ENCODE data around the gene CCDC183. TPM values are rescaled to one million over a fixed set of nuclear protein-coding genes. Genes with fewer than 3 reads are reported as not detected.
"Not testable (repeated sequence)": the region's sequence is repeated elsewhere in the genome, so short reads cannot be mapped to it uniquely, and the experiment has no call there.

CCDC183 gene
- total RNA-seq, 1 donor from 2014 or later = 0.75 TPM

- DNase-seq (ENCODE audit: low spot score) (peak; percentile 71), ATAC-seq (peak; percentile 60)
Observed at GRCh38 chr9:136799079-136799853, 3.1 kb downstream of the CCDC183 start.

DNA sequence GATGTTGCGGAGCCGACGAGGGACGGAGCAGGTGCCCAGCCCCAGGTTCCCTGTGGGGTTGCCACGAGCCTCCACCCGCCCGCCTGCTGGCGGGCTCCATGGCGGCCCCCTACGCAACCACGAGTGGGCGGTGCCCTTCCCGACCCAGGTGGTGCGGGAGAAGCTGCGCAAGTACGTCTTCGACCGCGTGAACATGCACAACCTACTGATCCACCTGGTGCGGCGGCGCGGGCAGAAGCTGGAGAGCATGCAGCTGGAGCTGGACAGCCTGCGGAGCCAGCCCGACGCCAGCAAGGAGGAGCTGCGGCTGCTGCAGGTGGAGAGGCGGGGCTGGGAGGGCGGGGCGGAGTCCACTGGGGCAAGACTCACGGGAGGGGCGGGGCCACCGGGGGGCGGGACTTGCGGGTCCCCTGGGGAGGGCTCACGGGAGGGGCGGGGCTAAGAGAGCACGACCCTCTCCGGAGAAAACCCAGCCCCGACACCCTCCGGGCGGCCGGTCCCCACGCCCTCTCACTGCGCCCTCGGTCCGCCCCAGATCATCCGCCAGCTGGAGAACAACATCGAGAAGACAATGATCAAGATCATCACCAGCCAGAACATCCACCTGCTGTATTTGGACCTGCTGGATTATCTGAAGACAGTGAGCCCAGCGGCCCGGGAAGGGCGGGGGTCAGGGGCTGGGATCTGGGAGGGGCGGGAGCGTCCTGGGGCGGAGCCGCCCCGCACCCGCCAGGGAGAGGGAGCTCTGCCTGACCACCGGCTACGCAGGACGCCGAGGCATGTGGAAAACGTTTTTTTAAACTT is 3.9 kb downstream of the CCDC183 start:
- DNase-seq (ENCODE audit: low spot score) (peak; percentile 92), ATAC-seq (peak; percentile 84)

DNA sequence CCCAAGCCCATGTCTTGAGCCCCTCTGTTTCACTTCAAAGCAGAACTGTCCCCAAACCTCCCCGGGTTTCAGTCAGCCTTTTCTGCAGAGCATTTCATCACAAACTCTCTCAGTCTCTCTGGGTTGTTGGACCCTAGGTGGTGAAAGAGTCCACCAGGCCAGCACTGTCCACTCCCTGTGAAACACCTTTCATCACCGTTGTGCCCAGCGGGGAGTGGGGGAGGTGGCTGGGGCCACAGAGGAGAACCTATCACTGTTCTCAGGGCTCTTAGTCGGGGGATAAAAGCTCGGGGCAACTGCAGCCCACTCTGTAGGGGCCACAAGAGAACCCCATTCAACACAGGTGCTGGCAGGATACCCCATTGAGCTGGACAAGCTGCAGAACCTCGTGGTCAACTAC is 6.2 kb downstream of the CCDC183 start:
- no peak for ATAC-seq

DNA sequence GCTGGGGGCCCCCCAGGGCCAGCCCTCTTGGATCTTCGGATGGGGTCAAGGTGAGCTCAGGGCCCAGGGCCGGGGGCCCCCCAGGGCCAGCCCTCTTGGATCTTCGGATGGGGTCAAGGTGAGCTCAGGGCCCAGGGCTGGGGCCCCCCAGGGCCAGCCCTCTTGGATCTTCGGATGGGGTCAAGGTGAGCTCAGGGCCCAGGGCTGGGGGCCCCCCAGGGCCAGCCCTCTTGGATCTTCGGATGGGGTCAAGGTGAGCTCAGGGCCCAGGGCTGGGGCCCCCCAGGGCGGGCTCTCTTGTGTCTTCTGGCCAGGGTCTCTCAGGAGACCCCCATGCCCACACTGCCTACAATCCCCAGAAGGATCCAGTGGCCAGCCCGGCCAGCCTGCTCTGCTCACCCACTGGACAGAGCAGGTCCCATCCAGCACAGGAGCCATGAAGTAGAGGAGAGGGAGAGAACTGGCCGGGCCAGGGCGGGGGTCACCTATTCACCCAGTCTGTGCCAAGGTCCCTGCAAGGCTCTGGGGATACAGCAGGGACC is 6.9 kb downstream of the CCDC183 start:
- DNase-seq (ENCODE audit: low spot score); ATAC-seq: not testable (repeated sequence)

More for the DNA sequence above, 6.2 kb downstream of the CCDC183 start:
- DNase-seq (ENCODE audit: low spot score) = no peak

DNA sequence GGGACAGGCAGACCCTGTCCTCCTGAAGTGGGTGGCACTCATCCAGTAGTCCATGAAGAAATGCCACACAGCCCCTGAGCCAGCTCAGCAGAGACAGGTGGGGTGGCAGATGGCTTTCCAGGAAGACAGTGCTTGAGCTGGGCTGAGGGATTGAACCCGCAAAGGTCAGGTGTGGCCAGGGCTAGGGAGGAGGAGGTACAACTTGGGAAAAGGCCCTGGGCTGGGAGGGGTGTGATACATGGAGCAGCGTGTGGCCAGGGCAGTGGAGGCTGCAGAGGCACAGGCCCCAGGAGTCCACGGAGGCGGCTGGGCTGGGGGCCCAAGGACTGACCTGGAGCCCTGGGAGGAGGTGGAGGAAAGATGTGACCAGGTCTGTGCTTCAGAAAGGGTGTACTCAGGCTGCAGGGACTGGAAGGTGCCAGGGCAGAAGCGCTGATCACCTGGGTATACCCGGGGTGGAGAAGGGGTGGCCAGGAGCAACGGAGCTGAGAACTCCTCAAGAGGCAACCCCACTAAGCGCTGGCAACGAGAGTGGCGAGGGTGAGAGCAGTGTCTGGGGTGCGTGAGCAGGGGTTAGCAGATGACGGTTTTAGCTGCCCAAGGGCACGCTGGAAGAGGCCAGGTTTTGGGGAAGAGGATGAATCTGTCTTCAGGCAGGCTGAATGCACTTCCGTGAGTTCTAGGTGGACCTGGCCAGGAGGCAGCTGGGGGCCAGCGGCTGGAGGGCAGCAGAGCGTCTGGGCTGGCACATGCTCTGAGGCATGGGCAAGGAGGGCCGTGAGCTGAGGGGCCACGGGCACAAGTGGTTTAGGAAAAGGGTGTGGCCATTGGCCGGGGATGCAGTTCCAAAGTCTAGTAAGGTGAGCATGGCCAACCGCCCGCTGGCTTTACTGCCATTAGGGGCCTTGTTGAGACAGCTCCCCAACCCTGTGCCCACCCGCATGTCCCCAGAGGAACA is 7.7 kb downstream of the CCDC183 start:
- no peak for DNase-seq (ENCODE audit: low spot score)

GRCh38 chr9:136804509-136805206 is 8.5 kb downstream of the CCDC183 start:
- ATAC-seq (no peak), DNase-seq (ENCODE audit: low spot score) (peak; percentile 58)

More for the DNA sequence above, 7.7 kb downstream of the CCDC183 start:
- ATAC-seq = no peak

GRCh38 chr9:136805207-136805740 is 9.1 kb downstream of the CCDC183 start:
- ATAC-seq = no peak
- DNase-seq (ENCODE audit: low spot score) = no peak

GRCh38 chr9:136806067-136806466 is 9.9 kb downstream of the CCDC183 start:
- ATAC-seq = no peak

DNA sequence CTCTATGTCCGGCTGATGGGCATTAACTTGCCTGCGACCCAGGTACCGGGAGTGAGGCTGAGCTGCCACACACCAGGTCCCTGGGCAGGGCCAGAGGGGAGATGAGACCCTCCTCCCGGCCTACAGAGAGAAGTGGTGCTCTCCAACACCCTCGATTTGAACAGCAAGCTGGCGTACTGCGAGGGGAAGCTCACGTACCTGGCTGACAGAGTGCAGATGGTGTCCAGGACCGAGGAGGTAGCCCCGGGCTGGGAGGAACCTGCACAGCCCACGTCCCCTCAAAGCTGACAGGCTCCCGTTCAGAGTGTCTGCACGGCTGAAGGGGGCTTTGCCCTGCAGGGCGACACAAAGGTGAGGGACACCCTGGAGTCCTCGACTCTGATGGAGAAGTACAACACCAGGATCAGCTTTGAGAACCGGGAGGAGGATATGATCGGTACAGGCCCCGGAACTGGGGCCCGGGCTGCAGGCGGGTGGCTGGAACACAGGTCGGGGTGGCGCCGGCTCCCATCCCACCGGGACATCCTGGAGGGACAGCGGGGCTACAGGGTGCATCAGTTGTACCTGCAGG is 10.6 kb downstream of the CCDC183 start:
- no peak for ATAC-seq
- DNase-seq (ENCODE audit: low spot score) = peak; percentile 46

More at GRCh38 chr9:136806067-136806466, 9.9 kb downstream of the CCDC183 start:
- no peak for DNase-seq (ENCODE audit: low spot score)

- DNase-seq (ENCODE audit: low spot score) = peak; percentile 85
- peak; percentile 85 for ATAC-seq
Observed at GRCh38 chr9:136807281-136808074, 11.3 kb downstream of the CCDC183 start, which contains the start of gene RABL6. Gene RABL6, plus strand, starts transcription at chr9:136807948. Its CDS starts 249 bp downstream, at chr9:136808197.

GRCh38 chr9:136808075-136808805 is 12.1 kb downstream of the CCDC183 start:
- ATAC-seq = peak; percentile 40
- DNase-seq (ENCODE audit: low spot score) = peak; percentile 66

DNA sequence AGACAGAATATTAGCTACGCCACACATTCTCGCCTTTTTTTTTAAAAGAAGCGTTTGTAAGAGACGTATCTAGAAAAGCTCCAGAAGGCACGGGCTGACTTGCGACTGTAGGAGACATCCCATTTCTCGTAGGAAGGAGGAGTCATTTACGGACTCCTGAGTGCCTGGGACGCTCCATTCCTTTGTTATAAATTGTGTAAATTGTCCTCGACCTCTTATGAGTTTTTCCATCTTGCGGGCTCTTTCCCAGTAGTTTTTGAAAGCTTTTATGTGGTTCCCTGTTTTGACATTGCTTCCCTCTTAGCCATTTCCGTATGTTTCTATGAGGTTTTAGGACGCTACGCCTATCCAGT is 12.6 kb downstream of the CCDC183 start:
- no peak for ATAC-seq
- no peak for DNase-seq (ENCODE audit: low spot score)

- ATAC-seq (no peak), DNase-seq (ENCODE audit: low spot score) (no peak)
Observed at GRCh38 chr9:136814725-136815421, 18.7 kb downstream of the CCDC183 start.

GRCh38 chr9:136815422-136815782 is 19.3 kb downstream of the CCDC183 start:
- DNase-seq (ENCODE audit: low spot score) = no peak
- ATAC-seq = no peak

GRCh38 chr9:136820971-136821825 is 25.1 kb downstream of the CCDC183 start:
- ATAC-seq (peak; percentile 29), DNase-seq (ENCODE audit: low spot score) (no peak)
